Progenitor cell of endocrine pancreas (in vitro differentiated cells): Measurements from ENCODE around the gene CDH1. TPM values are rescaled to one million over a fixed set of nuclear protein-coding genes. Genes with fewer than 3 reads are reported as not detected.
"Not testable (repeated sequence)": the region's sequence is repeated elsewhere in the genome, so short reads cannot be mapped to it uniquely, and the experiment has no call there.

Experiments used
- DNase-seq: peaks from one replicate; pipeline ENCODE4 v3.0.0; 2021; ENCODE audit warnings: low spot score; ENCODE audit not compliant: unreplicated experiment
- H3K27ac Mint-ChIP-seq: 2 replicates; pipeline ENCODE4 v1.8.0; 2021; ENCODE audit warnings: mild to moderate bottlenecking, moderate library complexity, mixed read lengths
- H3K27me3 Mint-ChIP-seq: 2 replicates; pipeline ENCODE4 v1.8.0; 2021; ENCODE audit warnings: mixed read lengths
- H3K36me3 Mint-ChIP-seq: 2 replicates; pipeline ENCODE4 v1.8.0; 2022; ENCODE audit warnings: mixed read lengths; ENCODE audit not compliant: insufficient read depth
- H3K4me1 Mint-ChIP-seq: 2 replicates; pipeline ENCODE4 v1.8.0; 2021; ENCODE audit warnings: low read depth, mixed read lengths
- H3K4me3 Mint-ChIP-seq: 2 replicates; pipeline ENCODE4 v1.8.0; 2021; ENCODE audit warnings: low read depth, mild to moderate bottlenecking, moderate library complexity, mixed read lengths
- H3K9me3 Mint-ChIP-seq: 2 replicates; pipeline ENCODE4 v1.8.0; 2021; ENCODE audit warnings: low read depth, mixed read lengths
- total RNA-seq: library from RNA; stranded (reverse); gene quantifications from 2 replicates; pipeline ENCODE4 v1.2.1, GENCODE V29; 2021
- TF ChIP-seq, protein P1 (sequence below): fragments of 200-600 bp; sonication (generic); IDR thresholded peaks from one replicate; pipeline ENCODE4 v1.5.0; 2021; ENCODE audit warnings: antibody characterized with exemption, mild to moderate bottlenecking; ENCODE audit not compliant: unreplicated experiment

Gene CDH1
- total RNA-seq, 1 donor from 2014 or later, result 586 TPM

- Mint-ChIP-seq H3K9me3 (no peaks in the 10 kb centered on the region), H3K4me3 (no peak overlapping the region), H3K36me3 (no peaks in the 10 kb centered on the region), H3K4me1 (peaks cover 2% of the 10 kb centered on the region), H3K27me3 (no peaks in the 10 kb centered on the region), H3K27ac (no peak overlapping the region)
- DNase-seq, result no peak
- TF ChIP-seq, protein P1, sequence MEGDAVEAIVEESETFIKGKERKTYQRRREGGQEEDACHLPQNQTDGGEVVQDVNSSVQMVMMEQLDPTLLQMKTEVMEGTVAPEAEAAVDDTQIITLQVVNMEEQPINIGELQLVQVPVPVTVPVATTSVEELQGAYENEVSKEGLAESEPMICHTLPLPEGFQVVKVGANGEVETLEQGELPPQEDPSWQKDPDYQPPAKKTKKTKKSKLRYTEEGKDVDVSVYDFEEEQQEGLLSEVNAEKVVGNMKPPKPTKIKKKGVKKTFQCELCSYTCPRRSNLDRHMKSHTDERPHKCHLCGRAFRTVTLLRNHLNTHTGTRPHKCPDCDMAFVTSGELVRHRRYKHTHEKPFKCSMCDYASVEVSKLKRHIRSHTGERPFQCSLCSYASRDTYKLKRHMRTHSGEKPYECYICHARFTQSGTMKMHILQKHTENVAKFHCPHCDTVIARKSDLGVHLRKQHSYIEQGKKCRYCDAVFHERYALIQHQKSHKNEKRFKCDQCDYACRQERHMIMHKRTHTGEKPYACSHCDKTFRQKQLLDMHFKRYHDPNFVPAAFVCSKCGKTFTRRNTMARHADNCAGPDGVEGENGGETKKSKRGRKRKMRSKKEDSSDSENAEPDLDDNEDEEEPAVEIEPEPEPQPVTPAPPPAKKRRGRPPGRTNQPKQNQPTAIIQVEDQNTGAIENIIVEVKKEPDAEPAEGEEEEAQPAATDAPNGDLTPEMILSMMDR, result no peak
Observed at GRCh38 chr16:68711421-68712139, 25.5 kb upstream of the CDH1 start.

- DNase-seq, result no peak
- H3K9me3 Mint-ChIP-seq, result no peaks in the 10 kb centered on the region
- TF ChIP-seq, protein P1, result no peak
- H3K27me3 Mint-ChIP-seq, result no peaks in the 10 kb centered on the region
- H3K4me3 Mint-ChIP-seq, result no peak overlapping the region
- no peak overlapping the region for H3K27ac Mint-ChIP-seq
- H3K36me3 Mint-ChIP-seq, result no peaks in the 10 kb centered on the region
- no peaks in the 10 kb centered on the region for H3K4me1 Mint-ChIP-seq
Observed at GRCh38 chr16:68713361-68713760, 23.7 kb upstream of the CDH1 start.

- H3K4me3 Mint-ChIP-seq, result no peak overlapping the region
- H3K27me3 Mint-ChIP-seq, result no peaks in the 10 kb centered on the region
- no peaks in the 10 kb centered on the region for H3K4me1 Mint-ChIP-seq
- DNase-seq, result no peak
- TF ChIP-seq, protein P1, result no peak
- H3K27ac Mint-ChIP-seq, result no peak overlapping the region
- H3K36me3 Mint-ChIP-seq, result no peaks in the 10 kb centered on the region
- H3K9me3 Mint-ChIP-seq, result no peaks in the 10 kb centered on the region
Observed at GRCh38 chr16:68715471-68715870, 21.6 kb upstream of the CDH1 start.

- not testable (repeated sequence) for H3K27me3 Mint-ChIP-seq
Observed at GRCh38 chr16:68716516-68716915, 20.6 kb upstream of the CDH1 start.

DNA sequence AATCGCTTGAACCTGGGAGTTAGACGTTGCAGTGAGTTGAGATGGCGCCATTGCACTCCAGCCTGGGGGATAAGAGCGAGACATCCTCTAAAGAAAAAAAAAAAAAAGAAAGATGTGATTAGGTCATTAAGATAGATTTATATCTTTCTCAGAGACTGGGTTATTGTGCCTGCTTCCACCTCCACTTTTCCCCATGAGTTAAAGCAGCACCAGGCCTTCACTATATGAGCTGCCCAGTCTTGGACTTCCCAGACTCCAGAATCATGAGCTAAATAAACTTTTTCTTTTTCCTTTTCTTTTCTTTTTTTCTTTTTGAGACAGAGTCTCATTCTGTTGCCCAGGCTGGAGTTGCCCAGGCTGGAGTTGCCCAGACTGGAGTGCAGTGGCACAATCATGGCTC lies 19.4 kb upstream of the CDH1 start:
- H3K4me3 Mint-ChIP-seq, result no peak overlapping the region
- no peaks in the 10 kb centered on the region for H3K27me3 Mint-ChIP-seq
- no peaks in the 10 kb centered on the region for H3K9me3 Mint-ChIP-seq
- TF ChIP-seq, protein P1, result no peak
- H3K4me1 Mint-ChIP-seq, result no peaks in the 10 kb centered on the region
- no peaks in the 10 kb centered on the region for H3K36me3 Mint-ChIP-seq
- DNase-seq, result no peak
- H3K27ac Mint-ChIP-seq, result no peak overlapping the region

More at GRCh38 chr16:68716516-68716915, 20.6 kb upstream of the CDH1 start:
- not testable (repeated sequence) for H3K4me1 Mint-ChIP-seq, DNase-seq, H3K36me3 Mint-ChIP-seq, H3K9me3 Mint-ChIP-seq, H3K27ac Mint-ChIP-seq, H3K4me3 Mint-ChIP-seq

- DNase-seq, result no peak
- no peaks in the 10 kb centered on the region for H3K4me1 Mint-ChIP-seq
- TF ChIP-seq, protein P1, result no peak
- H3K36me3 Mint-ChIP-seq, result no peaks in the 10 kb centered on the region
- H3K27me3 Mint-ChIP-seq, result no peaks in the 10 kb centered on the region
- no peak overlapping the region for H3K27ac Mint-ChIP-seq
- H3K4me3 Mint-ChIP-seq, result no peak overlapping the region
- no peaks in the 10 kb centered on the region for H3K9me3 Mint-ChIP-seq
Observed at GRCh38 chr16:68718590-68718989, 18.5 kb upstream of the CDH1 start.
